CD4-positive, alpha-beta T cell treated with Interleukin-15 for 1 hour (primary cell): ENCODE measurements around the gene MTRR.

ENCODE experiments used
- DNase-seq: peaks from one replicate; pipeline ENCODE4 v3.0.0-alpha.2; 2020

MTRR gene

DNA sequence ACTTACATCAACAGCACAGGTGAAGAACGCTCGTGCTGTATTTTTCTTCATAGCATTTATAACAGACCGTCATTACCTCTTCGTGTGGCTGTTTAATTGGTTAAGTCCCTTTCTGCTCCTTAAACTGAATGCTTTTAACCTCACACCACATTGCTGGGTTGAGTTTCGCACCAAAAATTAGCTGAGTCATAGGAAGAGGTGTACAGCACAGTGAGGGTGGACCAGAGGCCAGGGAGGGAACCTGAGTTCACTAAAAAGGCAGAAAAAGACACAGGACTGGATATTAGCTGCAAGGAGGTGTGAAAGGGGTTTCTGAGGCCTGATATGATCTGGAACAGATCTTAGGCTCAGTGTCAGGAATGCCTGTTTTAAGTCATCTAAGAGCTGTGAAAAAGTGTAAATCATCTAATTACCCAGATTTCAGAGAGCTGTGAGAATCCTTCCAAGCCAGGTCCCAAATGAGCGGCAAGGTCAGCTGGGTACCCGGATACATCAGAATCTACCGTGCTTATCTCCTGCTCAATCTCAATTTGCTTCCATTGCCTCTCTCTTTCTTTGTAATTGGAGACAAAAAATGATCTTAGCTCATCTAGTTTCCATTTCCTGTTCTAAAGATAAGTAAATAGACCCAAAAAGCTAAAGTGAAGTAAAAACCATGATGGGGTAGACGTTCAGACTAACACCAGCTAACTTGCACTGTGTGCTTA, 10.9 kb upstream of the MTRR start:
- DNase-seq = no peak

DNA sequence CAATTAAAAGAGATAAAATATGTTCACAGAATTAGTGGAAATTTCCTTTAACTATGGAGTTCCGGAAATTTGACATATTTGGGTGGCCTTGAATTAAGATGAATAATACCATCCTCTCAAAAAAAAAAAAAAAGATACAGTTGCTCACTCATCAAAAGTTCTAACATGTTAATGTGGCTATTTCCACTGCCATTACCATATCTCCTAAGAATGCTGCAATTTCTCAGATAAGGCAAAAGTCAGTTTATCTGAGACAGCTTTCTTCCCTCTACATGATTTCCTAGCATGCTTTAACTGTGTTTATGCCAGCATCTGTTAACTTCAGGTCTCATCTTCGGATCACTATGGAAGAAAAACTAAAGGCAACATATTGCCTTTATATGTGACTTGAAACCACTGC, 2.8 kb upstream of the MTRR start:
- DNase-seq = no peak

GRCh38 chr5:7867260-7867659, 1.7 kb upstream of the MTRR start:
- DNase-seq = no peak

DNA sequence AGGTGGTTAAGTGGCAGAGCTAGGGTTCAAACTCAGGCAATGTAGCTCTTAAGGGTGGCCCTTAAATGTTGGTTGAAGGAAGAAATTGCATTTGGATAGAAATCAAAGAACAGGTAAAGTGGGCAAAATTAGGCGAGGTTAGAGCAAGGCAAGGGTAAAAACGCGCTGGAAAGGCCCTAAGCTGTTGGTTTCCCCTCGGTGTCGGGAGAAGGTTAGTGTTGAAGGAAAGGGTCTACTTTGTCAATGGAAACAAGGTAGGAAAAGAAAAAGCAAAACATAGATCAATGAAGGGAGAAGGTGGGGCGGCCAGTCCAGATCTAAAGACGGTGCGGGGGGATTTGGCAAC, 548 bp upstream of the MTRR start:
- no peak for DNase-seq

GRCh38 chr5:7869474-7870136, 657 bp downstream of the MTRR start:
- no peak for DNase-seq

DNA sequence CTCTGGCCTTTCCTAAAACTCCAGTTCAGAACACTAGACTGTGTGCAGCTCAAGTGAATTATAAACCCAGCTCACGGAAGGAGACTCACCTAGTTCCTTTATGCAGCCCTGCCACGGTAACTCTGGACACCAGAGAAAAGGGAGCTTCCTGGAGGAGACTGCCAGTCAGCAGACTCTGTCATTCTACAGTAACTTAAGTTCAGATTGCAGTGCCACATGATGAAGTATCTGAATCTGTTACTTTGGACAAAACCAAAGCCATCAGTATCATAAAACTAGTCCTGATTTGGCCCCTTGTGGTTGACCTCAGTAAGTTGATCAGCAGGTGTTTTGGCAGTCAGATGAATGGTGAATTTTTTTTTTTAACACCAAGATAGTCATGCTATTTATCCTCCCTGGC, 2.7 kb downstream of the MTRR start:
- DNase-seq = no peak

- no peak for DNase-seq
Measured at GRCh38 chr5:7872517-7873130, 3.7 kb downstream of the MTRR start.

GRCh38 chr5:7873216-7873615, 4.3 kb downstream of the MTRR start:
- peak; percentile 31 for DNase-seq

DNA sequence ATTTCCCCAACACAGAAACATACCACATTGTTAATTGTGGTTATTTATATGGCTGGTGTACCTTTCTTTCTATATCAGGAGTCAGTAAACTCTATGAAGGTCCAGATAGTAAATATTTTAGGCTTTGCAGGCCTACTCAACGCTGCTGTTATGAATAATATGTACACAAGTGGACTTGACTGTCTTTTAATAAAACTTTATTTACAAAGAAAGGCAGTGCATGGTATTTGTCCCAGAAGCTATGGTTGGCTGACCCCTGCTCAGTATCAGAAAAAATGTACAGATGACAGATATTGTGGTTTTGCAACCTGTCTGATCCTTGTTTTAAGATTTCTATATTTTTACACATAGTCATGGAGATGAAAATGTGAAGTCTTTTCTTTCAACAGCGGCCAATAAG, 5.7 kb downstream of the MTRR start:
- no peak for DNase-seq

GRCh38 chr5:7875151-7875550, 6.2 kb downstream of the MTRR start:
- no peak for DNase-seq

GRCh38 chr5:7876867-7877266, 7.9 kb downstream of the MTRR start:
- no peak for DNase-seq

DNA sequence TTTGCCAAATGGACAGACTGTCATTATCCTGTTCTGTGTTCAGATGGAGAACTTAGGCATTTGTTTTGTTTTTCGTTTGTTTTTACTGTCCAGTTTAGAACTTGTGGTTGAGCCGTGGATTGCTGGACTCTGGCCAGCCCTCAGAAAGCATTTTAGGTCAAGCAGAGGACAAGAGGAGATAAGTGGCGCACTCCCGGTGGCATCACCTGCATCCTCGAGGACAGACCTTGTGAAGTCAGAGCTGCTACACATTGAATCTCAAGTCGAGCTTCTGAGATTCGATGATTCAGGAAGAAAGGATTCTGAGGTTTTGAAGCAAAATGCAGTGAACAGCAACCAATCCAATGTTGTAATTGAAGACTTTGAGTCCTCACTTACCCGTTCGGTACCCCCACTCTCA, 8.9 kb downstream of the MTRR start:
- DNase-seq = no peak

- DNase-seq = no peak
Measured at GRCh38 chr5:7878381-7878873, 9.5 kb downstream of the MTRR start.

GRCh38 chr5:7881091-7881490, 12.1 kb downstream of the MTRR start:
- no peak for DNase-seq

GRCh38 chr5:7881816-7882215, 12.9 kb downstream of the MTRR start:
- DNase-seq = no peak

DNA sequence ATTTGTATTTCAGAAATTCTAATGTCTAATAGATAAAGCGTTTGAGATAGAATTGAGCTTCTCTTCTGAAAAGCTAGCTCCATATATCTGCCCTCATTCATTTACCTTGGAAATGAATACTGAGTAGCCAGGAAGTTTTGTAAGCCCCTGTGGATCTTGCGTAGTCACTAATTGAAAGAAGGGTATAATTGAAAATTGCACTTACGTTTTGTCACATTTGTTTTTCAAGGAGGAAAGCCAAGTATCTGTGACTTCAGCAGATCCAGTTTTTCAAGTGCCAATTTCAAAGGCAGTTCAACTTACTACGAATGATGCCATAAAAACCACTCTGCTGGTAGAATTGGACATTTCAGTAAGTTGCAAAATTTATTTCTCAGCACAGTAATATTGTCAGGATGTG, 14.0 kb downstream of the MTRR start:
- DNase-seq = no peak

- no peak for DNase-seq
Measured at GRCh38 chr5:7884491-7885267, 15.7 kb downstream of the MTRR start.

DNA sequence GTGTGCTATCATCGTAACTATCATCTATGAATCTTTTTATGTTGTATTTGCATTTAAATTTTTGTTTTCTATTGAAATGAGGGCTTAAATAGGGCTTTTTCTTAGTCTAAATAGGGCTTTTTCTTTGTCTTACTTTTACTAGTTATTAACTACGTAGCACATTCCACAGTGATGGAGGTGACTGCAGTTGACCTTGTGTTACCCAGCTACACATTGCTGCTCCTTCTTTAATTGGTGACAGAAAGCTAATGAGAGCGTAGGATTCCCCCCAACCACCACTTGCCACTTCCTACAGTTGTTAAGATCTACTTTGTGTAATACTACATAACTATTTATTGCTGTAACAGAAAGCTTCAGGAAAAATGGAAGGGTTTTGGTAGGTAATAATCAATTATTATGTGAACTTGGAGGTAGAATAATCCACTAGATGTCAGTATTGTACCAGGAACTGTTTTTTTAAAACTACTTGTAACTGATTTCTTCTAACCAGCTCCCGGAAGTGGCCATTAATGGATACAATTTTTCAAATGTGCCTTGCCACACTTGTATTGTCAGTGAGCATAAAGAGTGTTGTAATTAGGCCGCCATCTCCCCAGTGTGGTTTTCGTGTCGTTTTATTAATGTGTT, 18.0 kb downstream of the MTRR start:
- DNase-seq = no peak

DNA sequence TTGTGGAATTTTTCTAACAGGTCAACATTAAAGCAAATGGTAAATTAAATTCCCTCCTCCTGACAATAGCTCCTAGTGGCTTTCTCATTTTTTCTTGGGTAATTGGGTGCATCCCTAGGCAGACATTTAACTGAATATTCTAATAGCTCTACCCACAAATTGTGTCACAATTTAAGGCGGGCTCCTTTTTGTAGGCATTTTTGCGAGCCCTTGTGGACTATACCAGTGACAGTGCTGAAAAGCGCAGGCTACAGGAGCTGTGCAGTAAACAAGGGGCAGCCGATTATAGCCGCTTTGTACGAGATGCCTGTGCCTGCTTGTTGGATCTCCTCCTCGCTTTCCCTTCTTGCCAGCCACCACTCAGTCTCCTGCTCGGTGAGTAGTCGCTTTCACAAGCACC, 20.0 kb downstream of the MTRR start:
- no peak for DNase-seq

GRCh38 chr5:7894439-7894838, 25.5 kb downstream of the MTRR start:
- no peak for DNase-seq

GRCh38 chr5:7894860-7895259, 25.9 kb downstream of the MTRR start:
- no peak for DNase-seq

GRCh38 chr5:7897014-7897600, 28.2 kb downstream of the MTRR start:
- DNase-seq = no peak

DNA sequence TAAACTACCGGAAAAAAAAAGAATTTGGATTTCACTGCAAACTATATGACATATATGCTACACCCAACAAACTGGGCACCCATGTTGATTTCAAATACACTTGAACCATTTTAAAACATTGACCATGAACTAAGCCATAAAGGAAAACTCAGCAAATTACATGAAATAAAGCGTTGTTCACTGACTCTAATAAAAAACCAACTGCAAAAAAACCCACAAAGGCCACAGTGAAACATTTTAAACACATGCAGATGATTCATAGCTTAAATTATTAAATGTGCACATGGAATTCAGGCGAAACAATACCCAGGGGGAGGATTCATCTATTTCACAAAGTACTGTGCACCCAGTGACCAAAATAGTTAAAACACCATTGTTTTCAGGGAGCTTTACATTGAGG, 33.3 kb downstream of the MTRR start:
- no peak for DNase-seq
